HG03342 (cell line): ENCODE results near the gene B4GALNT3.
A peak's percentile ranks its signal among the peaks of the same experiment; 100 is the strongest.

Experiments used
- ATAC-seq: cut with Tn5 transposase; IDR thresholded peaks from one replicate; pipeline ENCODE4 v1.9.1; 2021; ENCODE audit warnings: mild to moderate bottlenecking, moderate library complexity; ENCODE audit not compliant: unreplicated experiment

B4GALNT3 gene

DNA sequence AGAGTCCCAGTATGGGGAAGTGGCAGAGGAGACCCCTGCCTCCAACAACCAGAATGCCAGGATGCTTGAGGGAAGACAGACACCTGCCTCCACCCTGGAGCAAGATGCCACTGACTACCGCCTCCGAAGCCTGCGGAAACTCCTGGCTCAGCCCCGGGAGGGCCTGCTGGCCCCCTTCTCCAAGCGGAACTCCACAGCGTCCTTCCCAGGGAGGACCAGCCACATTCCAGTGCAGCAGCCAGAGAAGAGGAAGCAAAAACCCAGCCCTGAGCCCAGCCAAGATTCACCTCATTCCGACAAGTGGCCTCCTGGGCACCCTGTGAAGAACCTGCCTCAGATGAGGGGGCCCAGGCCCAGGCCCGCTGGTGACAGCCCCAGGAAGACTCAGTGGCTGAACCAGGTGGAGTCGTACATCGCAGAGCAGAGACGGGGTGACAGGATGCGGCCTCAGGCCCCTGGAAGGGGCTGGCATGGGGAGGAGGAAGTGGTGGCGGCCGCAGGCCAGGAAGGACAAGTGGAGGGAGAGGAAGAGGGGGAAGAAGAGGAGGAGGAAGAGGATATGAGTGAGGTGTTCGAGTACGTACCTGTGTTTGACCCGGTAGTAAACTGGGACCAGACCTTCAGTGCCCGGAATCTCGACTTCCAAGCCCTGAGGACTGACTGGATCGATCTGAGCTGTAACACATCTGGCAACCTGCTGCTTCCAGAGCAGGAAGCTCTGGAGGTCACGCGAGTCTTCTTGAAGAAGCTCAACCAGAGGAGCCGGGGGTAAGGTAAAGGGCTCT lies 93.7 kb downstream of the B4GALNT3 start:
- ATAC-seq = peak; percentile 59

GRCh38 chr12:554001-554285 lies 94.2 kb downstream of the B4GALNT3 start:
- ATAC-seq = no peak

GRCh38 chr12:556498-556897 lies 96.8 kb downstream of the B4GALNT3 start:
- ATAC-seq = no peak

DNA sequence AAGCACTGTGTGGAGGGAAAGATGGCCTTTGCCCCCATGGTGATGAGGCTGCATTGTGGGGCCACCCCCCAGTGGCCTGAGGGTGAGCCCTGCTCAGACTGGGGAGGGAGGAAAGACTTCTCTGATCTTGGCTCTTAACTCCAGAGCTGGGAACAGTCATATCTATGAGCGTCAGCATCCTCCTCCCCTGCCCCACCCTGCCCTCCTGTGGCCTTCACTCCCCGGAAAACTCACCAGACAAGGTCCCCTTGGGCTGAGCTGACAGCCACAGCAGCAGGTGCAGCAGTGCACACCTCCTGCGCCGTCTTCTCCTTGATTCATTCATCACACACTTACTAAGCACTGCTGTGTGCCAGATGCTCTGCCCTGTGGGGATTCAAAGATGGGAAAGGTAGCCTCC lies 98.8 kb downstream of the B4GALNT3 start:
- ATAC-seq = no peak

DNA sequence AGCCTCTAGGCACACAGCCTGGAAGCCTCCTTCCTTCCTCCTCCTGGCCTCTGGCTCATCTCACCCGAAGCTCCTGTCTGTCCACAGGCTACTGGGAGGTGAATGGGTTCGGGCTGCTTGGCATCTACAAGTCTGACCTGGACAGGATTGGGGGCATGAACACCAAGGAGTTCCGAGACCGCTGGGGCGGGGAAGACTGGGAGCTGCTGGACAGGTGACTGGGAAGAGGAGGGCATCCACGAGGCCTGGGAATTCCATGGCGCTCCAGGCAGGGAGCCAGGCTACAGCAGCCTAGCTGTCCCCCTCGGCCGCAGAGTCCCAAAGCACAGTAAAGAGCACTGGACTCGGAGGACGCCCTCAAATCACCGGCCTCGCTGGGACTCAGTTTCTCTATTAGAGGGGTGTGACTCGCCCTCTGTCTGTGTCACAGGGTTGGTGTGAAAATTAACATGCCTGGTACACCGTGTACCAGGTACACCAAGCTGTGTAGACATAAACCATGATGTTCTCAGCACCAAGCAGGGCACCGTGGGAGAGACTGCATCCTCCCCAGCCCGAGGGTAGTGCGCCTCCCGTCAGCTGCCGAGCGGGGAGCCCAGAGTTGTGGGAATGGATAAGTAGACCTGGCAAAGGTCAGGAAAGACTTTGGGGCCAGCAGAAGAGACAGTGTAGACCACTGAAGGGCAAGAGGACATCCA lies 99.6 kb downstream of the B4GALNT3 start:
- ATAC-seq = no peak

DNA sequence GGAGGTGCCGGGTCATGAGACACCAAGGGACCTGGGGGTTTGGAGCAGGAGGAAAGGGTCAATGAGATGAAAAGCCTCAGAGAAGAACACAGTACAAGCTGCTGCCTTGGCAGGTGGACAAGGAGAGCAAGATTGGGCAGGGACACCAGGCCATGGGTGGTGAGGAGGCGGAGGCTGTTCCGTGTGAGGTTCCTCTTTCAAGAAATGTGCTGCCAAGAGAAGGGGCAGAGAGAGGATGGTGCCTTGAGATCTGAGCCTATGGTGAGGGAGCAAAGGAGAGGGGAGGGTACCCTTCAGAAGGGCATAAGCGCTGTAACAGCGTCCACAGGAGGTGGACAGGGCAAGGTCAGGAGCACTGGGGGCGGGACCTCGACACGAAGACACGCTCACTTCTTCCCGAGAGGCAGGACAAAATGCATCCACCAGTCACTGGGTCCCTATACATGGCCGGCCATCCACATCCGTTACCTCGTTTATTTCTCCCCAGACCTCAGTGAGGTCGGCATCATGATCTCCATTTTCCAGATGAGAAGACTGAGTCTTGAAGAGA lies 100.2 kb downstream of the B4GALNT3 start:
- no peak for ATAC-seq

GRCh38 chr12:560691-561390 lies 101.1 kb downstream of the B4GALNT3 start:
- ATAC-seq = no peak

DNA sequence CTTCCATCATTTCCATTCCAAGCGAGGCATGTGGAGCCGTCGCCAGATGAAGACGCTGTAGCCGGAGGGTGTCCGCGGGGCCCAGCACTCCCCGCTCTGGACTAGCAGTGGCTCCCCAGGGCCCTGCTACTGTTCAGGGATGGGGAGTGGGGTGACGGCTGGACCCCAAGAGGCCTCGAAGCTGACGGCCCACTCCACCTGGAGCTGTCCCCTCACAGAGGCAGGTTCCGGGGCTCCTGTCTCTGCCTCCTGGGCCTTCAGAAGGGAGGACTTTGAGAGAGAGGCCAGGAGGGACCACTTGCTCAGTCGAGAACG lies 101.6 kb downstream of the B4GALNT3 start:
- ATAC-seq = no peak

GRCh38 chr12:561908-562593 lies 102.3 kb downstream of the B4GALNT3 start:
- ATAC-seq = no peak

DNA sequence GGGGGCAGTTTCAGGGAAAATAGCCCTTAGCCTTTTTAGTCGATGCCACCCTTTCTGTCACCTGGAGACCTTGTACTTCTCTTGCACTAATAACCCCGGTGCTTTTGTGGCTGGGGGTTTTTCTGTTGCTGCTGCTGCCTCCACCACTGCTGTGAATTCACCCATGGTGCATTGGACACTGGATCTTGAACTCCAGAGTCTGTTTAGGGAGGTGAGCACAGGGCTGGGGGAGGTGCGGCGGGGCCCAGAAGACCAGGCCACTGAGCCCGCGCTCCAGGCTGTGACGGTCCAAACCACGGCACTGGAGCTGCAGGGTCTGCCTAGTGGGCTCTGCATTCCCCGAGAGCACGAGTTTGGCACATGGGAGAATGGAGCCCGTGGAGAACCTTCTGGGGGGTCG lies 102.9 kb downstream of the B4GALNT3 start:
- ATAC-seq = no peak

DNA sequence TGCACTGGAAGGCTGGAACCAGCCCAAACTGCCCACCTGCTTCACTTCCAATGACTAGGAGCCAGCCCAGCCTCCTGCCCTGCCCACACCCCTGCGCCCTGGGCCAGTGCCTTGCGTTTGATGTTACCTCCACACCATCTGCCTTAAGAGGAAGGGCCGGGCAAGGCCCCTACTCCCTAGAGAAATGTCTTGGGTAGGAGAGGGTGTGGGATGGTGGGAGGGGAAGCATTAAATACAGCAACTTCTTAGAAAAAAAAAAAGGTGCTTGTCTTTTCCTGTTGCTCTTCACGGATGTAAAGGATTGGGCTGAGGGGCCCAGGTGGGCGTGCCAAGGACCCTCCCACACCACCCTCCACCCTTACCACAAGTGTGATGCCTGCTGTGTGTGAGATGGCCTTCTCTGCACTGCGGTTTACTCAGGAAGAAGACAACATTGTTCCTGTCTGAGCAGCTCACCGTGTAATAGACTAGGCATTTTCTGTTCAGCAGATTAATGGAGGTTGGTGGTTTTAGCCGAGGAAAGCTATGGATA lies 103.6 kb downstream of the B4GALNT3 start:
- ATAC-seq = no peak

DNA sequence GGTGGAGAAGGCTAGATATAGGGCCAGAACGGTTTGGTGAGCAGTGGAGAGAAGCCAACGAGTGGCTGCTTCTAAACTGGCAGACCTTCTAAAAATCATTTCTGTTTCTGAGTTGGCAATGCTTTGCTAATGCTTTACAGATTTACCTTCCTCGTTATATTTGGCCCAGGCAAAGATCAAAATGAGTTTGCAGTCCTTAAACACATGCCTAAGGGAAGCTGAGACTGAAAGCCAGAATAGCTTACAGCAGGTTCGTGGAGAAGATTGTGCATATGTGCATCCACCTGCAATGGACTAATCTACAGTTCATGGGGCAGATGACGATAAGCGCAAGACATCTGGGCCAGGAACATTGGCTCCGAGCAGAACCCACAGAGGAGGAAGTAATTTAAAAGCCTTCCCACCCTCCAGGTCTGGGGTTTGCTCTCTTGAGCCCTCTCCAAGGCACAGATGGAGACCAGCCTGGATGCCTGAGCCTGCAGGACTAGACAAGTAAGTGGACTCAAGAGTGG lies 104.1 kb downstream of the B4GALNT3 start:
- no peak for ATAC-seq

GRCh38 chr12:565161-565560 lies 105.4 kb downstream of the B4GALNT3 start:
- ATAC-seq = no peak

DNA sequence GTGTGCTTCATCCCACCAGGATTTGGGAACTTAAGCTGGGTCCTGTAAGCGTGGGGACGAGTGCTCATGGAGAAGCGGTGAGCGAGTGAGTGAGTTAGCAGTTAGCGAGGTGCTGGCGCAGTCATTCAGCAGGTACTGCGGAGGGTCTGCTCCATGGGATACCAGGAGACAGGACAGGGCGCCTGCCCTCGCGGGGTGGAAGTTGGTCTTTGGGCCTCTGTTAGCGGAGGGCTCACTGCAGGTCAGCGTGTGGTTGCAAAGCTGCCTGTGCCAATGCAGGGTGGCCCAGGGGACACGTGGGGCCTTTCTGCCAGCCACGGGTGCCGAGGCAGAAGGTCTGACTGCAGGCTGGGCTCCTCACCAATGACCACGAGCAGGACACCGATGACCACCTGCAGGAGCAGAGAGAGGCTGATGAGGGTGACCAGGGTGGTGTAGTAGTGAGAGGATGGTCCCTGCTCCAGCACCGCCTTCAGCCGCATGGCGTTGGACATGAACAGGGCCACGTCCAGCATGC lies 105.9 kb downstream of the B4GALNT3 start:
- no peak for ATAC-seq

DNA sequence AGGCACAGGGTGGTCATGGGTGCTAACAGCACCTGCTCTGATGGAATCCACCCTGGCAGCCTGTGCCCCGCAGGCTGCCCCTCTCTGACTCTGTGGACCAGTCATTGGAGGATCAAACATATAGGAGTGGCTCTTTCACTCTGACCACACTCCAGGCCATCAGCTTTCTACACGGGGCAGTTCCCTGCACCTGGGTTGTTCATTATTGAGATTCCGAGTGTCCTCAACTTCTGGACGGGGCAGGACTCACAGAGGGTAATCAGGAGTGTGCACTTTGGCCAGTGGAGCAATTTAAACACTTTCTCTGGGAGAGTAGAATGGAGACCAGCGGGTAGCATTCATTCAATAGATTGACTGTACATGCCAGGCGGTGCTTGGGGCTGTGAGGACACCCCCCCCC lies 108.7 kb downstream of the B4GALNT3 start:
- no peak for ATAC-seq

DNA sequence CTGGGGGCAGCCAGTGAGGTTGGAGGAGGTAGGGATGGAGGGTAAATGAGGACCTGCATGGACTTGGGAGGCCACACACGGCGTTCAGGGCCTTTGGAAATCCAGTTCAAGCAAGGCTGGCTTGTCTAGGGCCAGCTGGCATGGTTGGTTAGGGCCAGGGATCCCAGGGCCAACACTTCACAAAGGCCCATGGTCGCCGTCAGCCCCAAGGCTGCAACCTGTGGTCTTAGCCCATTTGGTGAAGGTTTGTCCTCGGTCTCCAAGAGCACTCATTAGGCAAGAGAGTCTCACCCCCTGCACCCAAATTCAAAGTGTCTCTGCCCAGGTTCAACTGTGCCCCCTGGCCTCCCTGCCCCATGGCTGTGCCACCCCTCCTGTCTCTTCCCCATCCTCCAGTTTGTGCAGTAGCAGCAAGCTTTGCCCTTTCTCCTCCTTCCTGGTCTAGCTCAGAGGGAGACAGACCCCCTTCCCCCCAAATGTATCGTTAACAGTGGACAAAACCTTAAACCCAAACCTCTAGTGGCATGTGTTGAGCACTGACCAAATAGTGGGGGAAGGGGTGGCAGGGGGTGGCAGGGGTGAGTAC lies 109.4 kb downstream of the B4GALNT3 start:
- no peak for ATAC-seq

- ATAC-seq = peak; percentile 52
Observed at GRCh38 chr12:569803-570434, 110.2 kb downstream of the B4GALNT3 start.

- ATAC-seq = no peak
Observed at GRCh38 chr12:570435-570920, 110.7 kb downstream of the B4GALNT3 start.

DNA sequence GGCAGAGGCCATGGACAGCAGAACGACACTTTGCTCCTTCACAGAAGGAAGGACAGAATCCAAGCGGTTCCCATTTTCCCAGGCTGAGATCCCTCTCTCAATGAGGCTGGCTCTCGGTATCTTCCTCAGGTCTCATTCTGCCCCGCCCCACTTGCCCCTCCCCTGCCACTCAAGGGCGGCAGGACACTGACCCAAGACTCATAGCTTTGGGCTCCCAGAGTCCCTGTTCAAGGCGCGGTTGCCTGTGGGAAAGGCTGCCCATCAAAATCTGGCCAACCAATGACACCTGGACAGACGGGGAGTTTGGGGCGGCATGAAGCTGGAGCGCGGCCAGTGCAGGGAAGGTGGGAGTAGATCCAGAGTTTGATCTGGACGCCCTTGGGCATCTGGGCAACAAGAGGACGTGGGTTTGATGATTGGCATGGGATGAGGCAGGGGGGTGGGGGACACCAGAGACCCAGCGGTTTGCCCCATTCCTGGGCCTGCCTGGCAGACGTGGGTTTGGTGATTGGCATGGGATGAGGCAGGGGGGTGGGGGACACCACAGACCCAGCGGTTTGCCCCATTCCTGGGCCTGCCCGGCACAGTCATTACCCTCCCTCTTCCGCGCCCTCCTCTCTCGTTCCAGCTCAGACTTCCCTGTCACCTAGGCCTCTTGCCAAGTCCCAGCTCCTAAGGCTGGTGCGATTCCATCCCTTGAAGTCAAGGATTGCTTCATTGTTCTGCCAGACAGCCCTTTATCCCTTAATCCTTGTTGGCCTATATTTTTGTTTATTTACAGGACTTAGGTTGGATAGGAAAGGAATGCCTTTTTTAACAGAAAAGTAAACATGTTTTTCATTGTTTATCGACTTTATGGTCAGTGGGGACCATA lies 111.4 kb downstream of the B4GALNT3 start:
- no peak for ATAC-seq
